Kidney (tissue), 14 donors: ENCODE measurements around the gene MRPL44. TPM values are rescaled to one million over a fixed set of nuclear protein-coding genes. Genes with fewer than 3 reads are reported as not detected.

ENCODE experiments used
- DNase-seq, 5 donors: peaks; one replicate each; pipeline ENCODE4 v3.0.0-alpha.2; 2013 to 2020
- FAIRE-seq: peaks from 2 replicates; lab custom pipeline; 2012; peaks lifted over from hg19 to GRCh38; lab: Jason Lieb, UNC
- H3K27ac ChIP-seq, 2 donors: one replicate each; pipeline ENCODE4 v1.7.0; 2013; ENCODE audit warnings: low read depth in 2 of 2, low read length in 2 of 2, inconsistent platforms in 1 of 2
- H3K27me3 ChIP-seq: one replicate; pipeline ENCODE4 v1.7.1; 2013; ENCODE audit warnings: low read length, inconsistent platforms; ENCODE audit not compliant: control insufficient read depth, insufficient read depth
- H3K36me3 ChIP-seq, 3 donors: one replicate each; pipeline versions ENCODE4 v1.7.0 to v1.7.1; 2013; ENCODE audit warnings: low read length in 3 of 3, control low read depth in 1 of 3, inconsistent platforms in 1 of 3; ENCODE audit not compliant: insufficient read depth in 3 of 3, control insufficient read depth in 2 of 3
- H3K4me1 ChIP-seq, 3 donors: one replicate each; pipeline versions ENCODE4 v1.7.0 to v1.7.1; 2013; ENCODE audit warnings: low read length in 3 of 3, inconsistent platforms in 1 of 3, low read depth in 1 of 3; ENCODE audit not compliant: control insufficient read depth in 2 of 3, insufficient read depth in 2 of 3
- H3K4me3 ChIP-seq, 3 donors: one replicate each; pipeline versions ENCODE4 v1.7.0 to v1.8.1; 2013; ENCODE audit warnings: low read length in 3 of 3, control low read depth in 1 of 3, inconsistent platforms in 1 of 3
- H3K9ac ChIP-seq, 3 donors: one replicate each; pipeline versions ENCODE4 v1.7.0 to v1.7.1; 2013; ENCODE audit warnings: low read length in 3 of 3, control low read depth in 1 of 3, inconsistent platforms in 1 of 3
- H3K9me3 ChIP-seq, 3 donors: one replicate each; pipeline versions ENCODE4 v1.7.0 to v1.7.1; 2013; ENCODE audit warnings: low read length in 3 of 3, control low read depth in 1 of 3, inconsistent platforms in 1 of 3; ENCODE audit not compliant: control insufficient read depth in 2 of 3, insufficient read depth in 1 of 3
- CTCF ChIP-seq: IDR thresholded peaks from 3 replicates; pipeline ENCODE4 v1.5.1; 2012; ENCODE audit warnings: mild to moderate bottlenecking, moderate library complexity, borderline replicate concordance; ENCODE audit not compliant: insufficient read depth; ENCODE audit errors: extremely low read depth
- intact Hi-C: fragments of 100-400 bp; cut with DNase I; formaldehyde crosslinking; loops from one replicate; pipeline ENCODE4 v1.11.1; 2022
- polyA plus RNA-seq: library from polyadenylated mRNA; stranded (reverse); fragments of 350-450 nt; fragmentation: Illumina TruSeq; extraction: RNeasy Lipid Tissue Mini Kit (QIAGEN cat#74804); gene quantifications from one replicate; pipeline ENCODE4 v1.2.3, GENCODE V29; 2014; ENCODE audit warnings: low read depth, low replicate concordance; ENCODE audit not compliant: insufficient read depth
- total RNA-seq: library from RNA; stranded (reverse); fragmentation: NEBNext Ultra II Directional; extraction: Animal tissue kit (Norgen Biotek cat#: 25700); gene quantifications from one replicate; pipeline ENCODE4 v1.2.1, GENCODE V29; 2021
- donor health status: control.
- donor health status: control.
- donor health status: control.
- donor health status: control.
- donor health status: control.
- donor health status: DM: yes; HTN: yes; CAD: no.
- donor health status: Normal renal cell carcinoma (clear cell type).

The MRPL44 gene
- total and polyA plus RNA-seq, 2 donors from 2014 or later, result 24.2 to 52.7 TPM

GRCh38 chr2:223969315-223969714 is 12.1 kb downstream of the MRPL44 start:
- intact Hi-C loops, result no loop called here
- FAIRE-seq (no peak), DNase-seq (no peak)
- Histone ChIP-seq H3K36me3 (peaks cover 0 to 19% (median 0%) of the 10 kb centered on the region in 3 donors), H3K27me3 (no peaks in the 10 kb centered on the region), H3K9ac (no peak overlapping the region), H3K4me1 (peaks cover 0 to 2% (median 0%) of the 10 kb centered on the region in 3 donors), H3K4me3 (no peak overlapping the region), H3K27ac (no peak overlapping the region), H3K9me3 (no peaks in the 10 kb centered on the region)
- TF ChIP-seq CTCF, result no peak

- intact Hi-C loops, result no loop called here
- no peak for DNase-seq
- Histone ChIP-seq H3K4me3 (no peak overlapping the region), H3K9me3 (no peaks in the 10 kb centered on the region), H3K36me3 (peaks cover 0 to 18% (median 0%) of the 10 kb centered on the region in 3 donors), H3K4me1 (peaks cover 0 to 2% (median 0%) of the 10 kb centered on the region in 3 donors), H3K27me3 (no peaks in the 10 kb centered on the region), H3K9ac (no peak overlapping the region), H3K27ac (no peak overlapping the region)
- TF ChIP-seq CTCF, result no peak
- no peak for FAIRE-seq
These were observed 12.6 kb downstream of the MRPL44 start for GRCh38 chr2:223969856-223970255.

GRCh38 chr2:223970343-223971128 is 13.3 kb downstream of the MRPL44 start:
- intact Hi-C loops, result no loop called here
- peaks cover 0 to 12% (median 0%) of the 10 kb centered on the region in 3 donors for H3K36me3 ChIP-seq
- no peak overlapping the region for H3K4me3 ChIP-seq
- no peak overlapping the region for H3K9ac ChIP-seq
- no peaks in the 10 kb centered on the region for H3K9me3 ChIP-seq
- DNase-seq (peak in 3 of 5 donors; percentile 54 to 78 (median 74)), FAIRE-seq (peak; percentile 96)
- no peak overlapping the region for H3K27ac ChIP-seq
- H3K4me1 ChIP-seq, result peaks cover 0 to 2% (median 0%) of the 10 kb centered on the region in 3 donors
- TF ChIP-seq CTCF, result peak; percentile 92
- no peaks in the 10 kb centered on the region for H3K27me3 ChIP-seq
